ENCODE measurements around the gene MYOM1.
A peak's percentile ranks its signal among the peaks of the same experiment; 100 is the strongest.

MYOM1 gene

GRCh38 chr18:3093624-3094337 is 126.0 kb downstream of the MYOM1 start:
- Histone ChIP-seq H3K4me3 (ENCODE audit: low read depth, low read length) (no peak overlapping the region), H3K27me3 (ENCODE audit: control insufficient read depth, insufficient read depth, low read length) (no peaks in the 10 kb centered on the region), H3K9me3 (ENCODE audit: control insufficient read depth, insufficient read depth, low read depth, low read length) (no peaks in the 10 kb centered on the region), H3K36me3 (ENCODE audit: control insufficient read depth, insufficient read depth, low read length) (no peaks in the 10 kb centered on the region), H3K9ac (ENCODE audit: low read length) (no peak overlapping the region), H3K4me1 (ENCODE audit: control insufficient read depth, insufficient read depth, low read length) (0 out of 2 replicates have a peak, but pooled peaks cover 4% of the 10 kb centered on the region), H3K27ac (ENCODE audit: low read depth, low read length) (no peak overlapping the region)

DNA sequence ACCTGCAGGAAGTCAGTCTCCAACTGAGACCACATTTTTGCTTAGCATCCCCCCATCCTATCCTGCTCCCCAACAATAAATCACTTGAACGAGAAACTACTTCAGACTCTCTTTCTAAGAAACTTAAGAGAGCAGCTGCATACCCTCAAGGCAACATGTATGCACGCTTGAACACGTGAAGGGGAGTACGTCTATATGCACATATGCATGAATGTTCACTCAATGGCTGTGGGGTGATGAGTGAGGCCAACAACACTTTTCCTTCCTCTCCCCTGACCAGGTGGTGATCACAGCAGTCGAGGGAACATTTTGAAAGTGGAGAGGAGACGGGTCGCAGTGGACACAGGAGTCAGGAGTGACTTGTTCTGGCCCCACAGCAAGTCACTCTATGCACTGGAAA is 127.0 kb downstream of the MYOM1 start:
- no peak overlapping the region for H3K27ac ChIP-seq (ENCODE audit: low read depth, low read length)
- H3K4me1 ChIP-seq (ENCODE audit: control insufficient read depth, insufficient read depth, low read length): peaks cover 11% of the 10 kb centered on the region; the same call in 1 of the 2 replicates
- no peak overlapping the region for H3K9ac ChIP-seq (ENCODE audit: low read length)
- no peaks in the 10 kb centered on the region for H3K9me3 ChIP-seq (ENCODE audit: control insufficient read depth, insufficient read depth, low read depth, low read length)
- H3K27me3 ChIP-seq (ENCODE audit: control insufficient read depth, insufficient read depth, low read length): no peaks in the 10 kb centered on the region
- H3K4me3 ChIP-seq (ENCODE audit: low read depth, low read length): no peak overlapping the region
- no peaks in the 10 kb centered on the region for H3K36me3 ChIP-seq (ENCODE audit: control insufficient read depth, insufficient read depth, low read length)

DNA sequence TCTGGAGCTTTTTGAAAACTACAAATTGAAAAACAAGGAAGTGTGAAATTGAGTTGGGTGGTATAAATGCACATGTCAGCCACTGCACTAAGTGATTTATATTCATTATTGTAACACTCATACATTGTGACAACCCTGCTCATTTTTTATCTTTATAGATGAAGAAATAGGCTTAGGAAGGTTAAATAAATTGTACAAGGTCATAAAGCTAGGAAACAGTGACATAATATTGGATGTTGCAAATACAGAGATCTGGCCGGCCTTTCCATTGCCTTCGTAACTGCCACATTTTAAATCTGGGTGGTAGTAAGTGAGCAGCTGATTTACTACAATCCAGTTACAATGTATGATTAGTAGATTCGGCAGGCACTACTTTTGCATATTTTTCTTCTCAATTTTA is 130.2 kb downstream of the MYOM1 start:
- H3K27me3 ChIP-seq (ENCODE audit: control insufficient read depth, insufficient read depth, low read length): no peaks in the 10 kb centered on the region

DNA sequence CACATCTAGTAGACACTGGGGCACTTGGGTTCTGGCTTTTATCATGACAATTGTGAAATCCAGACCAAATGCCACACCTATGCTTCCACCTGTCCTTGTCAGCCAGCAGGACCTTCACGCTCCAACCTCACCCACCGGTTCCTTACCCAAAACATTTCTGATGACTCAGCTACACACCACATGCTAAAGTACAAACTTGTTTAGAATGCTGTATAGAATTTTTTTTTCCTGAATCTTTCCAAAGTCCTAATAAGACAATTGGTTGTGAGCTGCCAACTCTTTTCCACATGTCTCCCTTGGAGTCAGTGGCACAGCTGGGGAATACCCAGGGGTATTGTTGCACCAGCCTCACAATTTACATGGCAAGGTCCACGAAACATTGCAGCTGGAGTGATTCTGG is 131.3 kb downstream of the MYOM1 start:
- H3K9ac ChIP-seq (ENCODE audit: low read length): no peak overlapping the region
- H3K27ac ChIP-seq (ENCODE audit: low read depth, low read length): no peak overlapping the region
- H3K27me3 ChIP-seq (ENCODE audit: control insufficient read depth, insufficient read depth, low read length): no peaks in the 10 kb centered on the region
- H3K4me1 ChIP-seq (ENCODE audit: control insufficient read depth, insufficient read depth, low read length): peaks cover 16% of the 10 kb centered on the region
- H3K36me3 ChIP-seq (ENCODE audit: control insufficient read depth, insufficient read depth, low read length): no peaks in the 10 kb centered on the region
- H3K4me3 ChIP-seq (ENCODE audit: low read depth, low read length): no peak overlapping the region
- H3K9me3 ChIP-seq (ENCODE audit: control insufficient read depth, insufficient read depth, low read depth, low read length): no peaks in the 10 kb centered on the region

More for the DNA sequence above, 130.2 kb downstream of the MYOM1 start:
- H3K4me1 ChIP-seq (ENCODE audit: control insufficient read depth, insufficient read depth, low read length): peaks cover 16% of the 10 kb centered on the region
- no peaks in the 10 kb centered on the region for H3K9me3 ChIP-seq (ENCODE audit: control insufficient read depth, insufficient read depth, low read depth, low read length)
- no peak overlapping the region for H3K27ac ChIP-seq (ENCODE audit: low read depth, low read length)
- H3K36me3 ChIP-seq (ENCODE audit: control insufficient read depth, insufficient read depth, low read length): no peaks in the 10 kb centered on the region
- H3K9ac ChIP-seq (ENCODE audit: low read length): no peak overlapping the region
- H3K4me3 ChIP-seq (ENCODE audit: low read depth, low read length): no peak overlapping the region

DNA sequence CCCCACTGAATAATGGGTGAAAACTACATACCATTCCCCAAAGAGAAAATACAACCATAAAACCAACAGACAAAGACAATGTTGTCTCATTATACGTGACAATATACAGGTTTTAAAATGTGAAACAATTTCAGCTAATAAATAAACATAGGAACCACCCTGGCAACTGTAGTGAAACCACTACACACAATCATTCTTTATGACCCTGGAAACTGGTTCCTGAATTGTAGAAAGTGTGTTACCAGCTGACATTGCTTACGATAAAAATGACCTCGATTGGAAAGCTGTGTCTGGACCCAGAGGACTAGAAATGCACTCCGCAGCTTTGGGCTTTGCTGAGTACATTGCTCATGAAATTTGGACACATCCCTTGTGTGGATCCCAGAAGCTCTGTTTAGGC is 132.9 kb downstream of the MYOM1 start:
- Histone ChIP-seq H3K9ac (ENCODE audit: low read length) (no peak overlapping the region), H3K4me1 (ENCODE audit: control insufficient read depth, insufficient read depth, low read length) (peaks cover 13% of the 10 kb centered on the region), H3K27ac (ENCODE audit: low read depth, low read length) (no peak overlapping the region), H3K9me3 (ENCODE audit: control insufficient read depth, insufficient read depth, low read depth, low read length) (no peaks in the 10 kb centered on the region), H3K27me3 (ENCODE audit: control insufficient read depth, insufficient read depth, low read length) (no peaks in the 10 kb centered on the region), H3K4me3 (ENCODE audit: low read depth, low read length) (no peak overlapping the region), H3K36me3 (ENCODE audit: control insufficient read depth, insufficient read depth, low read length) (no peaks in the 10 kb centered on the region)

DNA sequence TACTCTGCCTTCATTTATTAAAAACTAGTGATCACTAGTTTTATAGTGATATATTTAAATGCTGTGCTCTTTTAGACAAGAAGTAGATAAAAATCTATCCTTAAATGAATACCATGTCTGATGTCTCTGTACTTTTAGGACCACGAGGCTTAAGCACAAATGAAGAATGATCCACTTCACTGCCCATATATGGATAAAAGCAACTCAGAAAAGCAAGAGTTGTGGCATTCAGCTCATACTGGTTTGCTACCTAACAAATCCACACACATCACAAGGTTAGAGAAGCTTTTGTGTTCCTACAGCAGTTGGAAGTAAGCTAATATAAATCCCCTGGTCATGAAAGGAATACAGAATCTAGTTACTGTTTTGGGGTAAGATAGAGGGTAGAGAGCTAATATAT is 134.2 kb downstream of the MYOM1 start:
- H3K4me1 ChIP-seq (ENCODE audit: control insufficient read depth, insufficient read depth, low read length): peaks cover 13% of the 10 kb centered on the region
- H3K36me3 ChIP-seq (ENCODE audit: control insufficient read depth, insufficient read depth, low read length): no peaks in the 10 kb centered on the region
- no peaks in the 10 kb centered on the region for H3K27me3 ChIP-seq (ENCODE audit: control insufficient read depth, insufficient read depth, low read length)
- no peak overlapping the region for H3K9ac ChIP-seq (ENCODE audit: low read length)
- no peak overlapping the region for H3K4me3 ChIP-seq (ENCODE audit: low read depth, low read length)
- H3K9me3 ChIP-seq (ENCODE audit: control insufficient read depth, insufficient read depth, low read depth, low read length): no peaks in the 10 kb centered on the region
- H3K27ac ChIP-seq (ENCODE audit: low read depth, low read length): no peak overlapping the region

- Histone ChIP-seq H3K4me1 (ENCODE audit: control insufficient read depth, insufficient read depth, low read length) (peaks cover 13% of the 10 kb centered on the region), H3K27ac (ENCODE audit: low read depth, low read length) (no peak overlapping the region)
These were observed 135.6 kb downstream of the MYOM1 start for GRCh38 chr18:3084206-3084605.

GRCh38 chr18:3083766-3084165 is 136.0 kb downstream of the MYOM1 start:
- Histone ChIP-seq H3K27ac (ENCODE audit: low read depth, low read length) (no peak overlapping the region), H3K9me3 (ENCODE audit: control insufficient read depth, insufficient read depth, low read depth, low read length) (no peaks in the 10 kb centered on the region), H3K4me1 (ENCODE audit: control insufficient read depth, insufficient read depth, low read length) (peaks cover 13% of the 10 kb centered on the region), H3K36me3 (ENCODE audit: control insufficient read depth, insufficient read depth, low read length) (no peaks in the 10 kb centered on the region), H3K4me3 (ENCODE audit: low read depth, low read length) (no peak overlapping the region), H3K9ac (ENCODE audit: low read length) (no peak overlapping the region), H3K27me3 (ENCODE audit: control insufficient read depth, insufficient read depth, low read length) (no peaks in the 10 kb centered on the region)

More at GRCh38 chr18:3084206-3084605, 135.6 kb downstream of the MYOM1 start:
- no peak overlapping the region for H3K9ac ChIP-seq (ENCODE audit: low read length)
- H3K27me3 ChIP-seq (ENCODE audit: control insufficient read depth, insufficient read depth, low read length): no peaks in the 10 kb centered on the region
- no peaks in the 10 kb centered on the region for H3K36me3 ChIP-seq (ENCODE audit: control insufficient read depth, insufficient read depth, low read length)
- no peaks in the 10 kb centered on the region for H3K9me3 ChIP-seq (ENCODE audit: control insufficient read depth, insufficient read depth, low read depth, low read length)
- no peak overlapping the region for H3K4me3 ChIP-seq (ENCODE audit: low read depth, low read length)

GRCh38 chr18:3081584-3081991 is 138.2 kb downstream of the MYOM1 start:
- Histone ChIP-seq H3K36me3 (ENCODE audit: control insufficient read depth, insufficient read depth, low read length) (no peaks in the 10 kb centered on the region), H3K9ac (ENCODE audit: low read length) (no peak overlapping the region), H3K27ac (ENCODE audit: low read depth, low read length) (no peak overlapping the region), H3K4me1 (ENCODE audit: control insufficient read depth, insufficient read depth, low read length) (peaks cover 5% of the 10 kb centered on the region), H3K4me3 (ENCODE audit: low read depth, low read length) (no peak overlapping the region), H3K9me3 (ENCODE audit: control insufficient read depth, insufficient read depth, low read depth, low read length) (no peaks in the 10 kb centered on the region), H3K27me3 (ENCODE audit: control insufficient read depth, insufficient read depth, low read length) (no peaks in the 10 kb centered on the region)

DNA sequence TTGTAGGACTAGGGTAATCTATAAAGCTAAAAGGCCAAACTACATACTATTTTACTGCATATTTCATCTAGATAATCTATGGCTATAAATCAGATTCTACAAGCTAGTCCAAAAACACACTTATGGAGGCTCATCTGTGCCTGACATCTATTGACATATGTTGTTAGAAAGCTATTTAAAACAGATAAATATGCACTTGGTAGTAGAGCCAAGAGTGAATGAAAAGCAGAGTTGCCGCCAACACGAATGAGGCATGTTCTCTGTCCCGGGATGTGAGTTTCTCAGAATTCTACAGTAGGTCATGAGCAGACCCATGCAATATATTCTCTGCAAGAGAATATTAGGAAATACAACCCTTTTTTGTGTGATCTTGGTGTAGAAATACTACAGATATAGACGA is 140.1 kb downstream of the MYOM1 start:
- H3K9ac ChIP-seq (ENCODE audit: low read length): no peak overlapping the region
- H3K4me3 ChIP-seq (ENCODE audit: low read depth, low read length): no peak overlapping the region
- no peaks in the 10 kb centered on the region for H3K36me3 ChIP-seq (ENCODE audit: control insufficient read depth, insufficient read depth, low read length)
- H3K4me1 ChIP-seq (ENCODE audit: control insufficient read depth, insufficient read depth, low read length): peaks cover 9% of the 10 kb centered on the region
- no peak overlapping the region for H3K27ac ChIP-seq (ENCODE audit: low read depth, low read length)
- H3K9me3 ChIP-seq (ENCODE audit: control insufficient read depth, insufficient read depth, low read depth, low read length): no peaks in the 10 kb centered on the region
- H3K27me3 ChIP-seq (ENCODE audit: control insufficient read depth, insufficient read depth, low read length): no peaks in the 10 kb centered on the region

DNA sequence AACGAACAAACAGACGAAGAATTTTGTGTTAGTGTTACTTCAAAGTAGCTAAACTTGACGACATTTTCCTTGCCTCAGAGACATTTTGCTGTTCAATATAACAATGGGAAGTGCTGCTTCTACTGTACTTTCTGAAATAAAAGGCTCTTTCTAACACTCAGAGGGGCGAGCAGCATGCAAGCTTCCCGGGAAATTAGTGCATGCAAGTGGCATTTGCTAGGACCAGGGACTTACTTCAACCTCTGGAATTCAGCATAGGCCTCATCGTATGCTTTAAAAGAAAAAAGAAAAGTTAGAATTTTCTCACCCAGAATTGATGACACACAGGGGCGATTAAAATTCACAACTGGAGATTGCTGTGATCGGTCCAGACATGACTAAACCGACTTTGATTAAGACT is 144.3 kb downstream of the MYOM1 start:
- no peaks in the 10 kb centered on the region for H3K27me3 ChIP-seq (ENCODE audit: control insufficient read depth, insufficient read depth, low read length)
- peaks cover 9% of the 10 kb centered on the region for H3K4me1 ChIP-seq (ENCODE audit: control insufficient read depth, insufficient read depth, low read length)
- H3K9me3 ChIP-seq (ENCODE audit: control insufficient read depth, insufficient read depth, low read depth, low read length): no peaks in the 10 kb centered on the region
- no peak overlapping the region for H3K9ac ChIP-seq (ENCODE audit: low read length)
- no peaks in the 10 kb centered on the region for H3K36me3 ChIP-seq (ENCODE audit: control insufficient read depth, insufficient read depth, low read length)
- H3K27ac ChIP-seq (ENCODE audit: low read depth, low read length): peak overlapping the region; percentile 51; the same call in 1 of the 2 replicates
- no peak overlapping the region for H3K4me3 ChIP-seq (ENCODE audit: low read depth, low read length)
